Keratinocyte (primary cell): ENCODE results near the gene TMEM163. TPM values are rescaled to one million over a fixed set of nuclear protein-coding genes. Genes with fewer than 3 reads are reported as not detected.

Source experiments
- DNase-seq: peaks from one replicate; pipeline ENCODE4 v3.0.0-alpha.2; 2011; ENCODE audit warnings: low read depth, missing footprints, low spot score
- FAIRE-seq: peaks from 2 replicates; lab custom pipeline; 2011; peaks lifted over from hg19 to GRCh38; lab: Jason Lieb, UNC
- H2AFZ ChIP-seq: 2 replicates; pipeline ENCODE4 v1.6.0; 2012; ENCODE audit warnings: low read length, control low read depth, inconsistent platforms; ENCODE audit not compliant: control insufficient read depth
- H3K27ac ChIP-seq: 2 replicates; pipeline ENCODE4 v1.5.1; 2011; ENCODE audit warnings: low read length; ENCODE audit not compliant: control insufficient read depth, insufficient read depth
- H3K27me3 ChIP-seq: 3 replicates; pipeline ENCODE4 v1.6.0; 2011; ENCODE audit warnings: low read length; ENCODE audit not compliant: control insufficient read depth, insufficient read depth; ENCODE audit errors: extremely low read depth
- H3K36me3 ChIP-seq, 2 experiments: 2 replicates in 1 of 2; 3 replicates in 1 of 2; pipeline ENCODE4 v1.5.1; 2011; ENCODE audit warnings: low read length in 2 of 2, mild to moderate bottlenecking in 1 of 2; ENCODE audit not compliant: control insufficient read depth in 2 of 2, insufficient read depth in 2 of 2; ENCODE audit errors: extremely low read depth in 1 of 2
- H3K4me1 ChIP-seq: 3 replicates; pipeline ENCODE4 v1.5.1; 2011; ENCODE audit warnings: low read length; ENCODE audit not compliant: control insufficient read depth, insufficient read depth; ENCODE audit errors: extremely low read depth
- H3K4me2 ChIP-seq: 3 replicates; pipeline ENCODE4 v1.6.0; 2011; ENCODE audit warnings: low read depth, low read length; ENCODE audit not compliant: control insufficient read depth, insufficient read depth; ENCODE audit errors: extremely low read depth
- H3K4me3 ChIP-seq, 3 experiments: fragments of 200-600 bp in 1 of 3; sonication (generic) in 1 of 3; 2 replicates in 2 of 3; 3 replicates in 1 of 3; pipeline ENCODE4 v1.5.1; 2011 to 2016; ENCODE audit warnings: low read length in 3 of 3, mild to moderate bottlenecking in 3 of 3, control low read depth in 2 of 3, inconsistent platforms in 1 of 3, low read depth in 1 of 3, mixed read lengths in 1 of 3, mixed run types in 1 of 3, moderate library complexity in 1 of 3; ENCODE audit not compliant: control insufficient read depth in 2 of 3, insufficient read depth in 2 of 3; ENCODE audit errors: extremely low read depth in 1 of 3
- H3K79me2 ChIP-seq: 2 replicates; pipeline ENCODE4 v1.6.0; 2012; ENCODE audit warnings: low read length; ENCODE audit not compliant: control insufficient read depth, insufficient read depth
- H3K9ac ChIP-seq: 3 replicates; pipeline ENCODE4 v1.6.0; 2011; ENCODE audit warnings: low read length; ENCODE audit not compliant: control insufficient read depth, insufficient read depth; ENCODE audit errors: extremely low read depth
- H3K9me1 ChIP-seq: 3 replicates; pipeline ENCODE4 v1.6.0; 2011; ENCODE audit warnings: low read length; ENCODE audit not compliant: control insufficient read depth, insufficient read depth; ENCODE audit errors: extremely low read depth
- H3K9me3 ChIP-seq: 2 replicates; pipeline ENCODE4 v1.5.1; 2012; ENCODE audit warnings: low read depth, low read length; ENCODE audit not compliant: control insufficient read depth
- H4K20me1 ChIP-seq: 3 replicates; pipeline ENCODE4 v1.6.0; 2011; ENCODE audit warnings: low read length; ENCODE audit not compliant: control insufficient read depth, insufficient read depth; ENCODE audit errors: extremely low read depth
- CTCF ChIP-seq, 3 experiments: IDR thresholded peaks in 1 of 3; conservative IDR thresholded peaks in 1 of 3; optimal IDR thresholded peaks in 1 of 3; 2 replicates in 2 of 3; 3 replicates in 1 of 3; pipeline versions ENCODE3 to v1.5.1; 2011; ENCODE audit warnings: low read length in 3 of 3, mild to moderate bottlenecking in 3 of 3, moderate library complexity in 2 of 3, control low read depth in 1 of 3, inconsistent platforms in 1 of 3; ENCODE audit not compliant: insufficient read depth in 2 of 3; ENCODE audit errors: extremely low read depth in 1 of 3
- EZH2 ChIP-seq: IDR thresholded peaks from one replicate; pipeline ENCODE4 v1.6.1; 2012; ENCODE audit warnings: inconsistent platforms, mild to moderate bottlenecking, low read length, moderate library complexity
- dilution Hi-C: fragments of 300-500 bp; cut with MboI; formaldehyde crosslinking; loops from one replicate; pipeline ENCODE4 v1.7.0; 2020; ENCODE audit warnings: low sequenced_read_pairs; ENCODE audit not compliant: extremely low pct_ligation_motif_present
- polyA plus RNA-seq, 5 experiments: library from polyadenylated mRNA; depleted of rRNA in 3 of 5; stranded (reverse) in 3 of 5; stranded (forward) in 1 of 5; unstranded in 1 of 5; fragments of >200 nt; gene quantifications; 1 replicate in 1 of 5; 2 replicates in 3 of 5; 3 replicates in 1 of 5; pipeline versions ENCODE4 v1.2.1 to v1.2.3, GENCODE V29; 2011 to 2012; ENCODE audit warnings: missing spikeins in 2 of 5, low read depth in 1 of 5, low replicate concordance in 1 of 5

Gene TMEM163
- polyA plus RNA-seq, 1 donor (not counting 4 experiments of a cell fraction or from before 2014, with no cell fraction given): not detected

GRCh38 chr2:134703426-134703825 is 15.4 kb downstream of the TMEM163 start:
- no peak overlapping the region for H3K4me2 ChIP-seq
- H3K27me3 ChIP-seq: peaks cover 11% of the 10 kb centered on the region
- no peaks in the 10 kb centered on the region for H3K79me2 ChIP-seq
- H4K20me1 ChIP-seq: no peaks in the 10 kb centered on the region
- no peak overlapping the region for H3K9ac ChIP-seq
- no peaks in the 10 kb centered on the region for H3K9me1 ChIP-seq
- FAIRE-seq: no peak
- no peak overlapping the region for H3K4me3 ChIP-seq
- no peak overlapping the region for H2AFZ ChIP-seq
- TF ChIP-seq EZH2 (no peak), CTCF (optimal IDR thresholded peaks at IDR 0.05 in 1 of 3, IDR thresholded peaks at IDR 0.05 in 1 of 3, conservative IDR thresholded peaks at IDR 0.05 in 1 of 3; ENCODE audit: extremely low read depth in 1 of 3, insufficient read depth in 2 of 3, low read length in 3 of 3) (no peak)
- H3K9me3 ChIP-seq: no peaks in the 10 kb centered on the region
- no peaks in the 10 kb centered on the region for H3K4me1 ChIP-seq
- DNase-seq: no peak
- dilution Hi-C loops: no loop called here
- H3K36me3 ChIP-seq: no peaks in the 10 kb centered on the region
- H3K27ac ChIP-seq: no peak overlapping the region

DNA sequence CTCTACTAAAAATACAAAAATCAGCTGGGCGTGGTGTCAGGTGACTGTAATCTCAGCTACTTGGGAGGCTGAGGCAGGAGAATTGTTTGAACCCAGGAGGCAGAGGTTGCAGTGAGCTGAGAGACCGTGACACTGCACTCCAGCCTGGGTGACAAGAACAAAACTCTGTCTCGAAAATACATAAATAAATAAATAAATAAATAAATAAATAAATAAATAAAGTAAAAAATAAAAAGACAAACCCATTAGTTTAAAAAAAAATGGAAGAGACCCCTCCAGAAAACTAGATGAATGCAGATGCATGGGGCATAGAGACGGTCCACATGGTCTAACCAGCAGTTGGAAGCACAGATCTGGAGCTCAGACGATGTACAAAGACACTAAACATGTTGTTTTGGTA is 18.1 kb downstream of the TMEM163 start:
- Histone ChIP-seq H3K4me3 (no peak overlapping the region), H4K20me1 (no peaks in the 10 kb centered on the region), H3K4me1 (no peaks in the 10 kb centered on the region), H3K9me1 (no peaks in the 10 kb centered on the region), H3K27me3 (peaks cover 2% of the 10 kb centered on the region), H3K9ac (no peak overlapping the region), H3K27ac (no peak overlapping the region), H2AFZ (no peak overlapping the region), H3K79me2 (no peaks in the 10 kb centered on the region), H3K4me2 (no peak overlapping the region), H3K36me3 (no peaks in the 10 kb centered on the region), H3K9me3 (no peaks in the 10 kb centered on the region)
- DNase-seq: no peak
- TF ChIP-seq CTCF (optimal IDR thresholded peaks at IDR 0.05 in 1 of 3, IDR thresholded peaks at IDR 0.05 in 1 of 3, conservative IDR thresholded peaks at IDR 0.05 in 1 of 3; ENCODE audit: extremely low read depth in 1 of 3, insufficient read depth in 2 of 3, low read length in 3 of 3) (no peak), EZH2 (no peak)
- dilution Hi-C loops: no loop called here
- no peak for FAIRE-seq
